GM12873 (cell line): ENCODE results near the gene ITGB4.

Experiments used
- TF ChIP-seq, protein P1 (sequence below): IDR thresholded peaks from 2 replicates; pipeline ENCODE4 v1.5.1; 2012; ENCODE audit warnings: low read depth, mild to moderate bottlenecking, moderate library complexity, low read length, control low read depth; ENCODE audit not compliant: insufficient read depth; ENCODE audit errors: missing control alignments

ITGB4 gene

GRCh38 chr17:75755990-75756389 lies 34.7 kb downstream of the ITGB4 start:
- TF ChIP-seq, protein P1, sequence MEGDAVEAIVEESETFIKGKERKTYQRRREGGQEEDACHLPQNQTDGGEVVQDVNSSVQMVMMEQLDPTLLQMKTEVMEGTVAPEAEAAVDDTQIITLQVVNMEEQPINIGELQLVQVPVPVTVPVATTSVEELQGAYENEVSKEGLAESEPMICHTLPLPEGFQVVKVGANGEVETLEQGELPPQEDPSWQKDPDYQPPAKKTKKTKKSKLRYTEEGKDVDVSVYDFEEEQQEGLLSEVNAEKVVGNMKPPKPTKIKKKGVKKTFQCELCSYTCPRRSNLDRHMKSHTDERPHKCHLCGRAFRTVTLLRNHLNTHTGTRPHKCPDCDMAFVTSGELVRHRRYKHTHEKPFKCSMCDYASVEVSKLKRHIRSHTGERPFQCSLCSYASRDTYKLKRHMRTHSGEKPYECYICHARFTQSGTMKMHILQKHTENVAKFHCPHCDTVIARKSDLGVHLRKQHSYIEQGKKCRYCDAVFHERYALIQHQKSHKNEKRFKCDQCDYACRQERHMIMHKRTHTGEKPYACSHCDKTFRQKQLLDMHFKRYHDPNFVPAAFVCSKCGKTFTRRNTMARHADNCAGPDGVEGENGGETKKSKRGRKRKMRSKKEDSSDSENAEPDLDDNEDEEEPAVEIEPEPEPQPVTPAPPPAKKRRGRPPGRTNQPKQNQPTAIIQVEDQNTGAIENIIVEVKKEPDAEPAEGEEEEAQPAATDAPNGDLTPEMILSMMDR, result no peak

DNA sequence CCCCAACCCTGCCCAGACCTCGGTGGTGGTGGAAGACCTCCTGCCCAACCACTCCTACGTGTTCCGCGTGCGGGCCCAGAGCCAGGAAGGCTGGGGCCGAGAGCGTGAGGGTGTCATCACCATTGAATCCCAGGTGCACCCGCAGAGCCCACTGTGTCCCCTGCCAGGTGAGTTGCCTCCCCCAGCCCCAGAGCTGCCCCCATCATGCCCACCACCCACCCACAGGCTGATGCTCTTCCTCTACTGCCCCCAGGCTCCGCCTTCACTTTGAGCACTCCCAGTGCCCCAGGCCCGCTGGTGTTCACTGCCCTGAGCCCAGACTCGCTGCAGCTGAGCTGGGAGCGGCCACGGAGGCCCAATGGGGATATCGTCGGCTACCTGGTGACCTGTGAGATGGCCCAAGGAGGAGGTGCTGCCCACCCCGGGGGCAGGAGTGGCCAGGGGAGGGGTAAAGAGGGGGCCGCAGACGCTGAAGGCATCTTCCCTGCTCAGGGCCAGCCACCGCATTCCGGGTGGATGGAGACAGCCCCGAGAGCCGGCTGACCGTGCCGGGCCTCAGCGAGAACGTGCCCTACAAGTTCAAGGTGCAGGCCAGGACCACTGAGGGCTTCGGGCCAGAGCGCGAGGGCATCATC lies 35.3 kb downstream of the ITGB4 start:
- TF ChIP-seq, protein P1, result no peak

- TF ChIP-seq, protein P1, result no peak
These were observed 35.9 kb downstream of the ITGB4 start for GRCh38 chr17:75757086-75757681.

- TF ChIP-seq, protein P1, result peak; percentile 29
These were observed 37.1 kb downstream of the ITGB4 start for GRCh38 chr17:75758131-75758905.

GRCh38 chr17:75759457-75759856 lies 38.2 kb downstream of the ITGB4 start:
- TF ChIP-seq, protein P1, result no peak

DNA sequence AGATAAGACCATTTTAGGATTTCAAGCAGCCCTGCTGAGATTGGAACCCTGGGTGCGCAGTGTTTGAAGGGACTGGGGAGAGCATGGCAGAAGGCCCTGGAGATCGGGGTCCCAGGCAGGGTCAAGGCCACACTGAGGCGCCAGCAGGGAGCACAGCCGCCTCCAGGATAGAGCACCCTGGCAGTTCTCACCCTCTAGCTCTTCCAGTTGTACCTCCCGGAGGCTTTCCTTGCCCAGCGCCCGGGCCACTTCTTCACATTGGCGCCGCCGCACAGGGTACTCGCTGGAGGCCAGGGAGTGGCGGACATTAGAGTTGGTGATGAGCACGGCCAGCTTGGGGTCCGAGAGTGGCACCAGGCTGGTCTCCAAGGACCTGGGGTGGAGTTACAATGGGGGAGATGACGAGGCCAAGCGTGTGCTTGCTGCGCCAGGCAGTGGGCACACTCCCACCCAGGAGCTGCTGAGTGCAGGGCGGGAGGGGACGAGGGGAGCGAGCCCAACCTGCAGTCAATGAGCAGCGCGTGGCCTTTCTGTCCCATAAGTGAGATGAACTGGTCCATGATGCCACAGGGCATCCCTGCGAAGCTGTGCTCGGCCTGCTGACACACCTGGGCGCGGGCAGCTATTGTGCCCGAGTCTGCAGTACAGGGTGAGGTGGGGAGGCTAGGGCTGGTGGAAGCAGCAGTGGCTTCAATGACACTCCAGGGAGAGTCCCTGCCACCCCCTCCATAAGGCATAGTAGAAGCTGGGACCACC lies 41.4 kb downstream of the ITGB4 start:
- TF ChIP-seq, protein P1, result no peak

- TF ChIP-seq, protein P1, result no peak
These were observed 42.0 kb downstream of the ITGB4 start for GRCh38 chr17:75763269-75763607.
